ENCODE results near the gene HMCN2.

Gene HMCN2

GRCh38 chr9:130366072-130366471, 100.5 kb downstream of the HMCN2 start:
- no peak for DNase-seq (ENCODE audit: low spot score)

- no peak for DNase-seq (ENCODE audit: low spot score)
Measured at GRCh38 chr9:130366888-130367550, 101.5 kb downstream of the HMCN2 start.

DNA sequence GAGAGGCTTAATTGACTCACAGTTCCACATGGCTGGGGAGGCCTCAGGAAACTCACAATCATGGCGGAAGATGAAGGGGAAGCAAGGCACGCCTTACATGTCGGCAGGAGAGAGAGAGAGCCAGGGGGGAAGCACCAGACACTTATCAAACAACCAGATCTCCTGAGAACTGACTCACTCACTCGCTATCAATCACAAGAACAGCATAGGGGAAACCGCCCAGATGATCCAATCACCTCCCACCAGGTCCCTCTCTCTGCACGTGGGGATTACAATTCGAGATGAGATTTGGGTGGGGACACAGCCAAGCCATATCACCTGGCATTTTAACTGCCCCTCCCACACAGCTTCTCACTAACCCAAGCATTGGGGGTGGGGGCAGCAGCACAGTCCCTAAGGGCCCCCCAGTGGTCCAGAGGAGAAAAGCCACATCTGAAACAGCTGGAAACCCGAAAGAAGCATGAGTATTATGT, 103.1 kb downstream of the HMCN2 start:
- no peak for DNase-seq (ENCODE audit: low spot score)

DNA sequence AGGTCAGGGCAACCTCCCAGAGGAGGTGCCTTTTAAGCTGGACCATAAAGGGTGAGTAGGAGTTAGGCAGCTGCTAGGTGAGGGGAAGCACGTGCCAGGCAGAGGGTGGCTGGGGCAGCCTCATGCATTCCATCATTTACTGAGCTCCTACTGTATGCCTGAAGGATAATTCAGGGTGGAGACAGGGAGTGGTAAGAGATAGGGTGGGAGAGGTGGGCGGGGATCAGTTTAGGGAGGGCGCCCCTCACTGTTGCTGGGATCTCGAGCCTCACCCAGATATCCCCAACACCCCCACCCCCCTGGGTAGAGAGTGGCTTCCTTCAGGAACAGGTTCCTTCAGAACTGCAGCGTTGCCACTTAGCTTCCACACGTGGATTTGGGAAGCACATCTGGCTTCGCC, 104.7 kb downstream of the HMCN2 start:
- DNase-seq (ENCODE audit: low spot score): no peak

DNA sequence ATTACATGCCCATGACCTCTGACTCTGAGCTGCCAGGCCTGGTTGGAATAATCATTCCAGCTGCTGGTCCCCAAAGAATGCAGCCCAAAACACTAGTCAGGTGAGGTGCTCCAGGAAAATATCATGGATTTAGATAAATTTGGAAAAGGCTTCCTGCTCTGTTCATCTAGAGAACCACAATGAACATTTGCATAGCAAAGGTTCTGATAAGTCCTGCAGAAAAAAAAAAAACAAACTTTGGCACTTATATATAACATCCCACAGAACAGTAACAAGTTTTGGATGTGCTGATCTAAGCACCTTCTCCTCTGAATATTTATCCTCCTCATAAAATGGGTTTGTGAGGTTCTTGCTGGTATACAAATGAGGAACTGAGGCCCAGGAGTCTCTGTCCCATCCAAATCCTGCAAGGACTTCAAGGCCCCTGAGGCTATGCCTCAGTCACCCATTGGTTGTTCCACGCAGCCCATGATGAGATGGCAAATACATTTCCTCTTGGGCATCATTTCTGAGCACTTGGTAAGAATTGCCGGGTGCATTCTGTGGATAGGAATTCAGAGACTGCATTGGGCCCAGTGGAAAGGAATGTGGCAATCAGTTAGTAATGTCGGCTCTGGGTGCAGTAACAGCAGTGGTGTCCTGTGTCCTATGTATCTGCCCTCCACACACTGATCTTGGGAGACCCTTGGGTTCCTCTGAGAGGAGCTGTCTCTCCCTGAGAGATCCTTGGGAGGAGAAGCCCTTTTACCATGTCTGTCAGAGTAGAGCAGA, 105.8 kb downstream of the HMCN2 start:
- no peak for DNase-seq (ENCODE audit: low spot score)

- no peak for DNase-seq (ENCODE audit: low spot score)
Measured at GRCh38 chr9:130372057-130372456, 106.5 kb downstream of the HMCN2 start.

DNA sequence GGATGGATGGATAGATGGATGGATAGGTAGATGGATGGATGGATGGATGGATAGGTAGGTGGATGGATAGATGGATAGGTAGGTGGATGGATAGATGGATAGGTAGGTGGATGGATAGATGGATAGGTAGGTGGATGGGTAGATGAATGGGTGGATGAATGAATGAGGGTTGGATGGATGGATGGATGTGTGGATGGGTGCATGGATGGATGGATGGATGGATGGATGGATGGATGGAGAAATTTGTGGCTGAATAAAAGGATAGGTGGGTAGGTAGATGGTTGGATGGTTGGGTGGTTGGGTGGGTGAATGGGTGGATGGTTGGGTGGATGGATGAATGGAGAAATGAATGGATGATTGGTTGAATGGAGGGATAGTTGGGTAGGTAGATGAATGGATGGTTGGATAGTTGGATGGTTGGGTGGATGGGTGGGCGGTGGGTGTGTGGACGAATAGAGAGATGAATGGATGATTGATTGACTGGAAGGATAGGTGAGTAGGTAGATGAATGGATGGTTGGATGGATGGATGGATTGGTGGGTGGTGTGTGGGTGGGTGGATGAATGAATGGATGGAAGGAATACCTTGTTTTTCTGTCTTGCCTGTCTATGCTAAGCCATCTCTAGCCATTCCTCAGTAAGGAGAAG, 108.2 kb downstream of the HMCN2 start:
- DNase-seq (ENCODE audit: low spot score): no peak

- no peak for DNase-seq (ENCODE audit: low spot score)
Measured at GRCh38 chr9:130377612-130378011, 112.1 kb downstream of the HMCN2 start.

DNA sequence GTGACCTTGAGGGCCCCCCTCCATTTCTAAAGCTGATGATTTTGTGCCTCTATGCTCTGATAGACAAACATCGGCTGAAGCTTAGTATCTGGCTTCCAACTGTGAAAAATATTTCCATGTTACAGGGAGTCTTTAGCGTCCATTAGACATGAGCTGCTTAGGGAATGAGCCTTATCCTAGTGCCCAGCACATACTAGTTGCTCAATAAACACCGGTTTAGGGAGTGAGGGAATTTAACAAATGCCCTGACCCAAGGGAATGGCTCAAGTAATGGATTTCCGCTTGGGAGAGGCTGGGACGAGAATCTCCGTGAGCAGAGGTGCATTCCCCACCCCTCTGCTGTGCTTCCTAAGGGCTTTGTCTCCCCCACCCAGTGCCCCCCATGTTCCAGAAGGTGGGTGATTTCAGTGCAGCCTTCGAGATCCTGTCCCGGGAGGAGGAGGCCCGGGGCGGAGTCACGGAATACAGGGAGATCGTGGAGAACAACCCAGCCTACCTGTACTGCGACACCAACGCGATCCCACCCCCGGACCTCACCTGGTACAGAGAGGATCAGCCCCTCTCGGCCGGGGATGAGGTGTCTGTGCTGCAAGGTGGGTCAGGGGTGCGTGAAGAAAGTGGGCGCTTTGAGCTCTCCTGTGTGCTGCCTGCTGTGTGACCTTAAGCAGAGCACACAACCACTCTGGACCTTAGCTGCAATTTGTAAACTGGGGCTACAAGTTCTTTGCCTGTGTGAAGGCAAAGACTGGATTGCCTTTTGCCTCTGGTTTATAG, 113.5 kb downstream of the HMCN2 start:
- no peak for DNase-seq (ENCODE audit: low spot score)

DNA sequence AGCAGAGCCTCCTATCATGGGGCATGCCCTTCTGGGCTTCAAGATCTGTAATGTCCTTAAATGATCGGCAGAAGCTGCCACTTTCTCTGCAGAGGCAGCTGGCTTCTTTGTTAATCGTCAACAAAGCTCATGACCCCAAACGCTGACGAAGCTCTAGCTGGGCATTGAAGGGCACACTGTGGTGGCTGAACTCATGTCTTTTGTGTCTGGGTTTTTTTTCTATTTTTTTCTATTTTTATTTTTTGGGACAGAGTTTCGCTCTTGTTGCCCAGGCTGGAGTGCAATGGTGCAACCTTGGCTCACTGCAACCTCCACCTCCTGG, 114.0 kb downstream of the HMCN2 start:
- DNase-seq (ENCODE audit: low spot score): no peak

DNA sequence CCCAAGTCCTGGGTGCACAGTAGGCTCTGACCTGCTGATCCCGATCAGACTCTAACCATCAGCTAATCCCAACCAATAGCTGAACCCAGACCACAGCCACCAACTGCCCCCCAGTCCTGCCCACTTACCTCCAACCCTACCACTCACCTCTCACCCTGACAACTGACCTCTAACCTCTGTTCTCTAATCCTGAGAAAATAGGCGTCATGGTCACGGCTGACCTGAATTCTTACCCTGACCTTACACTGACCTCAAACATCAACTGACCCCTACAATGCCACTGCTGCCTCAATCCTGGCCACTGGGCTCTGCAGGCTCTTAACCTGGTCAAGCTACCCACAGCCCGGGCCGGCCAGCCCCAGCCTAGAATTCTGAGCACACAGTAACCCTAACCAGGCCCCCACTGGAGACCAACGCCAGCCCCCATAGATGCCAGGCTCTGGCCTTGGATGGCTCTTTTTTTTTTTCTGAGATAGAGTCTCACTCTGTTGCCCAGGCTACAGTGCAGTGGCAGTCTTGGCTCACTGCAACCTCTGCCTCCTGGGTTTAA, 115.4 kb downstream of the HMCN2 start:
- DNase-seq (ENCODE audit: low spot score): no peak

- no peak for DNase-seq (ENCODE audit: low spot score)
Measured at GRCh38 chr9:130381660-130382059, 116.1 kb downstream of the HMCN2 start.

GRCh38 chr9:130382096-130382495, 116.5 kb downstream of the HMCN2 start:
- DNase-seq (ENCODE audit: low spot score): no peak

DNA sequence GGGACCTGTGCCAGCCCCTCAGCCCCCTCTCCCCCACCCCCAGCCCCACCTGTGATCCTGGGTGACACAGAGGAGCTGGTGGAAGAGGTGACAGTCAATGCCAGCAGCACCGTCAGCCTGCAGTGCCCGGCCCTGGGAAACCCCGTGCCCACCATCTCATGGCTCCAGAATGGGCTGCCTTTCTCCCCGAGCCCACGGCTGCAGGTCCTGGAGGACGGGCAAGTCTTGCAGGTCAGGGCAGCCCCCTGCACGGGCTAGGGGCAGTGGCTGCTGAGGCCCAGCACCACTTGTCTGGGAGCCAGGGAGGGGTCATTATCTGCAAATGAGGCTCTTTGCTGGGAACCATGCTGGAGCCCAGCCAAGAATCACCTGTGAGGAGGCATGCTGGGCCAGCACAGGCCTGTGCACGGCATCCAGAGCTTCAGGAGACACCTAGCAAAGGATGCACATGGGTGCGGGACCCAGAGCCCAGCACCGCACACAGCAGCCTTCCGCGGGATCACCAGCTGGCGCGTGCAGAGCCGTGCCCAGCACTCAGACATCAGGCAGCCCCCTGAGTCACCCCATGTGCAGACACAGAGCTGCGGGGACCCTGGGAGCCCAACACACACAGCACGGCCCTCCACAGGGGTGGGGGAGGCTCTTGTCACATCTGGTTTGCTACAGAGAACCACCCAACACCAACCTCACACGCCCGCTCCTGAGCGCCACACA, 117.2 kb downstream of the HMCN2 start:
- DNase-seq (ENCODE audit: low spot score): no peak

GRCh38 chr9:130383350-130383715, 117.8 kb downstream of the HMCN2 start:
- DNase-seq (ENCODE audit: low spot score): no peak

GRCh38 chr9:130383979-130384676, 118.6 kb downstream of the HMCN2 start:
- DNase-seq (ENCODE audit: low spot score): no peak

GRCh38 chr9:130385257-130385656, 119.7 kb downstream of the HMCN2 start:
- no peak for DNase-seq (ENCODE audit: low spot score)

GRCh38 chr9:130387398-130387797, 121.8 kb downstream of the HMCN2 start:
- no peak for DNase-seq (ENCODE audit: low spot score)

- DNase-seq (ENCODE audit: low spot score): no peak
Measured at GRCh38 chr9:130387905-130388304, 122.3 kb downstream of the HMCN2 start.

GRCh38 chr9:130390390-130390789, 124.8 kb downstream of the HMCN2 start:
- DNase-seq (ENCODE audit: low spot score): no peak

DNA sequence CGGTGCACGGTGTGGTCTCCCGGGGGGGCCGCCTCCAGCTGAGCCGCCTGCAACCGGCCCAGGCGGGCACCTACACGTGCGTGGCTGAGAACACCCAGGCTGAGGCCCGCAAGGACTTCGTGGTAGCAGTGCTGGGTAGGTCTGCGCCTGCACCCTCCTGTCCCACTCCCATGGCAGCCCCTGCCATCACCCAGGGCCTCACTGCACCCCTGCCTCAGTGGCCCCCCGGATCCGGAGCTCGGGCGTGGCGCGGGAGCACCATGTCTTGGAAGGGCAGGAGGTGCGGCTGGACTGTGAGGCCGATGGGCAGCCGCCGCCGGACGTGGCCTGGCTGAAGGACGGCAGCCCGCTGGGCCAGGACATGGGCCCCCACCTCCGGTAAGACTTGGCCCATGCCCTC, 125.4 kb downstream of the HMCN2 start:
- DNase-seq (ENCODE audit: low spot score): no peak

Data from CD4-positive, alpha-beta T cell treated with Interleukin-6 at 100 ng/mL for 8 hours (primary cell).